Neural progenitor cell (in vitro differentiated cells): ENCODE measurements around the gene AGBL4. TPM values are rescaled to one million over a fixed set of nuclear protein-coding genes. Genes with fewer than 3 reads are reported as not detected.

Experiments used
- DNase-seq: peaks from one replicate; pipeline ENCODE4 v3.0.0-alpha.2; 2016; ENCODE audit warnings: low spot score
- H2AFZ ChIP-seq: fragments of 200-600 bp; sonication (generic); replicated peaks from 2 replicates; pipeline ENCODE4 v1.6.1; 2016; ENCODE audit warnings: antibody characterized with exemption
- H3F3A ChIP-seq: fragments of 200-600 bp; sonication (generic); 2 replicates; pipeline ENCODE4 v1.6.1; 2016; ENCODE audit warnings: antibody characterized with exemption, low read depth
- H3K27ac ChIP-seq: fragments of 200-600 bp; sonication (generic); 2 replicates; pipeline ENCODE4 v1.5.1; 2016; ENCODE audit warnings: mild to moderate bottlenecking
- H3K27me3 ChIP-seq: fragments of 200-600 bp; sonication (generic); 2 replicates; pipeline ENCODE4 v1.6.1; 2016; ENCODE audit warnings: mild to moderate bottlenecking, moderate library complexity
- H3K36me3 ChIP-seq: fragments of 200-600 bp; sonication (generic); 2 replicates; pipeline ENCODE4 v1.5.1; 2016
- H3K4me1 ChIP-seq: fragments of 200-600 bp; sonication (generic); 2 replicates; pipeline ENCODE4 v1.6.1; 2016; ENCODE audit warnings: mixed run types
- H3K4me2 ChIP-seq: fragments of 200-600 bp; sonication (generic); 2 replicates; pipeline ENCODE4 v1.6.1; 2016
- H3K4me3 ChIP-seq: fragments of 200-600 bp; sonication (generic); 2 replicates; pipeline ENCODE4 v1.5.1; 2016
- H3K79me2 ChIP-seq: fragments of 200-600 bp; sonication (generic); 2 replicates; pipeline ENCODE4 v1.6.1; 2016; ENCODE audit warnings: low read depth
- H3K9ac ChIP-seq: fragments of 200-600 bp; sonication (generic); 2 replicates; pipeline ENCODE4 v1.6.1; 2016
- H3K9me3 ChIP-seq: fragments of 200-600 bp; sonication (generic); 2 replicates; pipeline ENCODE4 v1.5.1; 2016; ENCODE audit warnings: low read depth
- H4K20me1 ChIP-seq: fragments of 200-600 bp; sonication (generic); 2 replicates; pipeline ENCODE4 v1.6.1; 2016; ENCODE audit warnings: low read depth
- H3K27ac Mint-ChIP-seq: 3 replicates; pipeline ENCODE4 v1.8.0; 2021; ENCODE audit warnings: mixed read lengths
- H3K27me3 Mint-ChIP-seq: 2 replicates; pipeline ENCODE4 v1.8.0; 2022; ENCODE audit warnings: low read depth, mild to moderate bottlenecking, inconsistent platforms, moderate library complexity, mixed read lengths; ENCODE audit not compliant: insufficient read depth
- H3K36me3 Mint-ChIP-seq: 3 replicates; pipeline ENCODE4 v1.8.0; 2021; ENCODE audit warnings: mixed read lengths
- H3K4me1 Mint-ChIP-seq: 3 replicates; pipeline ENCODE4 v1.8.0; 2021; ENCODE audit warnings: mixed read lengths
- H3K4me3 Mint-ChIP-seq: 3 replicates; pipeline ENCODE4 v1.8.0; 2021; ENCODE audit warnings: mild to moderate bottlenecking, moderate library complexity, mixed read lengths
- H3K9me3 Mint-ChIP-seq: 3 replicates; pipeline ENCODE4 v1.8.0; 2020; ENCODE audit warnings: mixed read lengths
- CTCF ChIP-seq: fragments of 200-600 bp; sonication (generic); IDR thresholded peaks from 2 replicates; pipeline ENCODE4 v1.5.1; 2017; ENCODE audit warnings: antibody characterized with exemption, mild to moderate bottlenecking
- EZH2 ChIP-seq: fragments of 200-600 bp; sonication (generic); IDR thresholded peaks from 2 replicates; pipeline ENCODE4 v1.6.1; 2017; ENCODE audit warnings: antibody characterized with exemption, mild to moderate bottlenecking, moderate library complexity
- EZH2phosphoT487 ChIP-seq: fragments of 200-600 bp; sonication (generic); IDR thresholded peaks from 2 replicates; pipeline ENCODE4 v1.6.1; 2017; ENCODE audit warnings: antibody characterized with exemption
- total RNA-seq: library from RNA; depleted of rRNA; stranded (reverse); fragments of >200 nt; gene quantifications from 2 replicates; pipeline ENCODE4 v1.2.3, GENCODE V29; 2015; ENCODE audit warnings: low replicate concordance

Gene AGBL4
- total RNA-seq, 1 donor from 2014 or later, result 1.5 TPM

GRCh38 chr1:48679859-48680258, 1343.9 kb downstream of the AGBL4 start:
- Histone ChIP-seq H3K4me3 (no peak overlapping the region), H3K9me3 (no peaks in the 10 kb centered on the region), H3K4me1 (peaks cover 23% of the 10 kb centered on the region), H4K20me1 (no peaks in the 10 kb centered on the region), H3K27ac (no peak overlapping the region), H3K4me2 (no peak overlapping the region), H3K79me2 (no peaks in the 10 kb centered on the region), H3K27me3 (no peaks in the 10 kb centered on the region), H3K36me3 (no peaks in the 10 kb centered on the region), H3K9ac (no peak overlapping the region), H3F3A (no peaks in the 10 kb centered on the region), H2AFZ (no peak overlapping the region)
- H3K4me1 Mint-ChIP-seq, result peaks cover 25% of the 10 kb centered on the region
- peaks cover 5% of the 10 kb centered on the region for H3K27me3 Mint-ChIP-seq
- H3K27ac Mint-ChIP-seq, result no peak overlapping the region
- no peaks in the 10 kb centered on the region for H3K36me3 Mint-ChIP-seq
- H3K4me3 Mint-ChIP-seq, result no peak overlapping the region
- no peaks in the 10 kb centered on the region for H3K9me3 Mint-ChIP-seq
- TF ChIP-seq EZH2, result no peak
- TF ChIP-seq EZH2phosphoT487, result no peak
- TF ChIP-seq CTCF, result no peak
- no peak for DNase-seq

- Histone ChIP-seq H3K27ac (no peak overlapping the region), H3K9ac (no peak overlapping the region), H3K4me1 (peaks cover 14% of the 10 kb centered on the region), H2AFZ (no peak overlapping the region), H3K27me3 (no peaks in the 10 kb centered on the region), H4K20me1 (no peaks in the 10 kb centered on the region), H3K4me3 (no peak overlapping the region), H3K36me3 (no peaks in the 10 kb centered on the region), H3K4me2 (no peak overlapping the region), H3K79me2 (no peaks in the 10 kb centered on the region), H3F3A (no peaks in the 10 kb centered on the region), H3K9me3 (no peaks in the 10 kb centered on the region)
- no peaks in the 10 kb centered on the region for H3K36me3 Mint-ChIP-seq
- peaks cover 5% of the 10 kb centered on the region for H3K27me3 Mint-ChIP-seq
- no peaks in the 10 kb centered on the region for H3K9me3 Mint-ChIP-seq
- TF ChIP-seq EZH2phosphoT487 (no peak), EZH2 (no peak), CTCF (no peak)
- no peak for DNase-seq
- peaks cover 22% of the 10 kb centered on the region for H3K4me1 Mint-ChIP-seq
- H3K4me3 Mint-ChIP-seq, result no peak overlapping the region
- no peak overlapping the region for H3K27ac Mint-ChIP-seq
These were observed 1344.8 kb downstream of the AGBL4 start for GRCh38 chr1:48678710-48679505.

GRCh38 chr1:48677306-48678287, 1346.2 kb downstream of the AGBL4 start:
- H3K4me3 ChIP-seq, result no peak overlapping the region
- Mint-ChIP-seq H3K27me3 (peaks cover 5% of the 10 kb centered on the region), H3K4me3 (no peak overlapping the region), H3K27ac (peak overlapping the region; percentile 95), H3K36me3 (no peaks in the 10 kb centered on the region), H3K9me3 (no peaks in the 10 kb centered on the region), H3K4me1 (peaks cover 20% of the 10 kb centered on the region)
- no peaks in the 10 kb centered on the region for H3F3A ChIP-seq
- TF ChIP-seq EZH2phosphoT487 (no peak), CTCF (peak; percentile 81)
- no peaks in the 10 kb centered on the region for H3K36me3 ChIP-seq
- no peaks in the 10 kb centered on the region for H4K20me1 ChIP-seq
- no peak overlapping the region for H3K9ac ChIP-seq
- peak; percentile 89 for DNase-seq
- H3K79me2 ChIP-seq, result no peaks in the 10 kb centered on the region
- H3K4me2 ChIP-seq, result no peak overlapping the region
- no peaks in the 10 kb centered on the region for H3K9me3 ChIP-seq
- H3K4me1 ChIP-seq, result peaks cover 17% of the 10 kb centered on the region
- no peak overlapping the region for H3K27ac ChIP-seq
- no peaks in the 10 kb centered on the region for H3K27me3 ChIP-seq
- H2AFZ ChIP-seq, result peak overlapping the region; percentile 54
